GM23338 (cell line): ENCODE results near the gene RABGAP1L.

Experiments
- CREB1 ChIP-seq: fragments of 250-450 bp; sonication (Bioruptor Pico); IDR thresholded peaks from 2 replicates; pipeline ENCODE4 v1.5.0; 2020; ENCODE audit warnings: low read depth, mild to moderate bottlenecking, moderate library complexity
- EZH2 ChIP-seq: fragments of 200-600 bp; sonication (generic); IDR thresholded peaks from one replicate; pipeline ENCODE4 v1.8.0; 2017; ENCODE audit warnings: antibody characterized with exemption, mild to moderate bottlenecking, low read depth; ENCODE audit not compliant: unreplicated experiment
- EZH2phosphoT487 ChIP-seq: fragments of 200-600 bp; sonication (generic); IDR thresholded peaks from one replicate; pipeline ENCODE4 v1.8.1; 2018; ENCODE audit warnings: antibody characterized with exemption; ENCODE audit not compliant: unreplicated experiment
- JUNB ChIP-seq: IDR thresholded peaks from one replicate; pipeline ENCODE4 v1.6.1; 2016; ENCODE audit warnings: antibody characterized with exemption; ENCODE audit not compliant: unreplicated experiment
- NANOG ChIP-seq: IDR thresholded peaks from 2 replicates; pipeline ENCODE4 v1.6.1; 2016; ENCODE audit warnings: antibody characterized with exemption, borderline replicate concordance
- POLR2AphosphoS5 ChIP-seq: IDR thresholded peaks from 2 replicates; pipeline ENCODE4 v1.6.1; 2016; ENCODE audit warnings: antibody characterized with exemption, low read depth
- REST ChIP-seq: IDR thresholded peaks from one replicate; pipeline ENCODE4 v1.6.1; 2018; ENCODE audit warnings: antibody characterized with exemption; ENCODE audit not compliant: unreplicated experiment
- STAT1 ChIP-seq: IDR thresholded peaks from one replicate; pipeline ENCODE4 v1.6.1; 2016; ENCODE audit warnings: antibody characterized with exemption; ENCODE audit not compliant: unreplicated experiment
- ZNF114 ChIP-seq: fragments of 250-450 bp; sonication (Bioruptor Pico); IDR thresholded peaks from 2 replicates; pipeline ENCODE4 v1.5.0; 2020; ENCODE audit warnings: mild to moderate bottlenecking, moderate library complexity
- ZNF331 ChIP-seq: fragments of 250-450 bp; sonication (Bioruptor Pico); IDR thresholded peaks from 2 replicates; pipeline ENCODE4 v1.5.0; 2020; ENCODE audit warnings: low read depth, mild to moderate bottlenecking, moderate library complexity
- TF ChIP-seq, protein P1 (sequence below), 2 experiments: fragments of 200-600 bp in 1 of 2; sonication (generic) in 1 of 2; conservative IDR thresholded peaks; 2 replicates each; pipeline versions ENCODE4 v1.5.1 to v1.6.1; 2016 to 2017; ENCODE audit warnings: antibody characterized with exemption in 2 of 2, low read depth in 2 of 2, mild to moderate bottlenecking in 2 of 2, moderate library complexity in 1 of 2
- TF ChIP-seq, protein P2 (sequence below): fragments of 250-450 bp; sonication (Bioruptor Pico); IDR thresholded peaks from 2 replicates; pipeline ENCODE4 v1.5.0; 2020; ENCODE audit warnings: mild to moderate bottlenecking, moderate library complexity

DNA sequence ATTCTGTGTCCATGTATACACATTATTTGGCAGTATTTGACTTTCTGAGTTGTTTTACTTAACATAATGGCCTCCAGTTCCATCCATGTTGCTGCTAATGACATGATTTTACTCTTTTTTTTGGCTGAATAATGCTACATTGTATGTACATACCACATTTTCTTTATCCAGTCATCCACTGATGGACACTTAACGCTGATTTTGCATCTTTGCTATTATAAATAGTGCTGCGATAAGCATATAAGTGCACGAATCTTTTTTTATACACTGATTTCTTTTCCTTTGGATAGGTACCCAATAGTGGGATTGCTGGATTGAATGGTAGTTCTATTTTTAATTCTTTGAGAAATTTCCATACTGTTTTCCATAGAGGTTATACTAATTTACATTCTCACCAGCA lies 544.0 kb downstream of the RABGAP1L start:
- TF ChIP-seq STAT1 (no peak), EZH2 (no peak), REST (no peak), POLR2AphosphoS5 (no peak), ZNF114 (no peak), EZH2phosphoT487 (no peak), ZNF331 (CRISPR knock-in tag) (no peak), CREB1 (CRISPR knock-in tag) (no peak), JUNB (no peak), NANOG (no peak)
- TF ChIP-seq, protein P1, sequence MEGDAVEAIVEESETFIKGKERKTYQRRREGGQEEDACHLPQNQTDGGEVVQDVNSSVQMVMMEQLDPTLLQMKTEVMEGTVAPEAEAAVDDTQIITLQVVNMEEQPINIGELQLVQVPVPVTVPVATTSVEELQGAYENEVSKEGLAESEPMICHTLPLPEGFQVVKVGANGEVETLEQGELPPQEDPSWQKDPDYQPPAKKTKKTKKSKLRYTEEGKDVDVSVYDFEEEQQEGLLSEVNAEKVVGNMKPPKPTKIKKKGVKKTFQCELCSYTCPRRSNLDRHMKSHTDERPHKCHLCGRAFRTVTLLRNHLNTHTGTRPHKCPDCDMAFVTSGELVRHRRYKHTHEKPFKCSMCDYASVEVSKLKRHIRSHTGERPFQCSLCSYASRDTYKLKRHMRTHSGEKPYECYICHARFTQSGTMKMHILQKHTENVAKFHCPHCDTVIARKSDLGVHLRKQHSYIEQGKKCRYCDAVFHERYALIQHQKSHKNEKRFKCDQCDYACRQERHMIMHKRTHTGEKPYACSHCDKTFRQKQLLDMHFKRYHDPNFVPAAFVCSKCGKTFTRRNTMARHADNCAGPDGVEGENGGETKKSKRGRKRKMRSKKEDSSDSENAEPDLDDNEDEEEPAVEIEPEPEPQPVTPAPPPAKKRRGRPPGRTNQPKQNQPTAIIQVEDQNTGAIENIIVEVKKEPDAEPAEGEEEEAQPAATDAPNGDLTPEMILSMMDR (conservative IDR thresholded peaks at IDR 0.05; ENCODE audit: low read depth in 2 of 2): no peak
- TF ChIP-seq, protein P2, sequence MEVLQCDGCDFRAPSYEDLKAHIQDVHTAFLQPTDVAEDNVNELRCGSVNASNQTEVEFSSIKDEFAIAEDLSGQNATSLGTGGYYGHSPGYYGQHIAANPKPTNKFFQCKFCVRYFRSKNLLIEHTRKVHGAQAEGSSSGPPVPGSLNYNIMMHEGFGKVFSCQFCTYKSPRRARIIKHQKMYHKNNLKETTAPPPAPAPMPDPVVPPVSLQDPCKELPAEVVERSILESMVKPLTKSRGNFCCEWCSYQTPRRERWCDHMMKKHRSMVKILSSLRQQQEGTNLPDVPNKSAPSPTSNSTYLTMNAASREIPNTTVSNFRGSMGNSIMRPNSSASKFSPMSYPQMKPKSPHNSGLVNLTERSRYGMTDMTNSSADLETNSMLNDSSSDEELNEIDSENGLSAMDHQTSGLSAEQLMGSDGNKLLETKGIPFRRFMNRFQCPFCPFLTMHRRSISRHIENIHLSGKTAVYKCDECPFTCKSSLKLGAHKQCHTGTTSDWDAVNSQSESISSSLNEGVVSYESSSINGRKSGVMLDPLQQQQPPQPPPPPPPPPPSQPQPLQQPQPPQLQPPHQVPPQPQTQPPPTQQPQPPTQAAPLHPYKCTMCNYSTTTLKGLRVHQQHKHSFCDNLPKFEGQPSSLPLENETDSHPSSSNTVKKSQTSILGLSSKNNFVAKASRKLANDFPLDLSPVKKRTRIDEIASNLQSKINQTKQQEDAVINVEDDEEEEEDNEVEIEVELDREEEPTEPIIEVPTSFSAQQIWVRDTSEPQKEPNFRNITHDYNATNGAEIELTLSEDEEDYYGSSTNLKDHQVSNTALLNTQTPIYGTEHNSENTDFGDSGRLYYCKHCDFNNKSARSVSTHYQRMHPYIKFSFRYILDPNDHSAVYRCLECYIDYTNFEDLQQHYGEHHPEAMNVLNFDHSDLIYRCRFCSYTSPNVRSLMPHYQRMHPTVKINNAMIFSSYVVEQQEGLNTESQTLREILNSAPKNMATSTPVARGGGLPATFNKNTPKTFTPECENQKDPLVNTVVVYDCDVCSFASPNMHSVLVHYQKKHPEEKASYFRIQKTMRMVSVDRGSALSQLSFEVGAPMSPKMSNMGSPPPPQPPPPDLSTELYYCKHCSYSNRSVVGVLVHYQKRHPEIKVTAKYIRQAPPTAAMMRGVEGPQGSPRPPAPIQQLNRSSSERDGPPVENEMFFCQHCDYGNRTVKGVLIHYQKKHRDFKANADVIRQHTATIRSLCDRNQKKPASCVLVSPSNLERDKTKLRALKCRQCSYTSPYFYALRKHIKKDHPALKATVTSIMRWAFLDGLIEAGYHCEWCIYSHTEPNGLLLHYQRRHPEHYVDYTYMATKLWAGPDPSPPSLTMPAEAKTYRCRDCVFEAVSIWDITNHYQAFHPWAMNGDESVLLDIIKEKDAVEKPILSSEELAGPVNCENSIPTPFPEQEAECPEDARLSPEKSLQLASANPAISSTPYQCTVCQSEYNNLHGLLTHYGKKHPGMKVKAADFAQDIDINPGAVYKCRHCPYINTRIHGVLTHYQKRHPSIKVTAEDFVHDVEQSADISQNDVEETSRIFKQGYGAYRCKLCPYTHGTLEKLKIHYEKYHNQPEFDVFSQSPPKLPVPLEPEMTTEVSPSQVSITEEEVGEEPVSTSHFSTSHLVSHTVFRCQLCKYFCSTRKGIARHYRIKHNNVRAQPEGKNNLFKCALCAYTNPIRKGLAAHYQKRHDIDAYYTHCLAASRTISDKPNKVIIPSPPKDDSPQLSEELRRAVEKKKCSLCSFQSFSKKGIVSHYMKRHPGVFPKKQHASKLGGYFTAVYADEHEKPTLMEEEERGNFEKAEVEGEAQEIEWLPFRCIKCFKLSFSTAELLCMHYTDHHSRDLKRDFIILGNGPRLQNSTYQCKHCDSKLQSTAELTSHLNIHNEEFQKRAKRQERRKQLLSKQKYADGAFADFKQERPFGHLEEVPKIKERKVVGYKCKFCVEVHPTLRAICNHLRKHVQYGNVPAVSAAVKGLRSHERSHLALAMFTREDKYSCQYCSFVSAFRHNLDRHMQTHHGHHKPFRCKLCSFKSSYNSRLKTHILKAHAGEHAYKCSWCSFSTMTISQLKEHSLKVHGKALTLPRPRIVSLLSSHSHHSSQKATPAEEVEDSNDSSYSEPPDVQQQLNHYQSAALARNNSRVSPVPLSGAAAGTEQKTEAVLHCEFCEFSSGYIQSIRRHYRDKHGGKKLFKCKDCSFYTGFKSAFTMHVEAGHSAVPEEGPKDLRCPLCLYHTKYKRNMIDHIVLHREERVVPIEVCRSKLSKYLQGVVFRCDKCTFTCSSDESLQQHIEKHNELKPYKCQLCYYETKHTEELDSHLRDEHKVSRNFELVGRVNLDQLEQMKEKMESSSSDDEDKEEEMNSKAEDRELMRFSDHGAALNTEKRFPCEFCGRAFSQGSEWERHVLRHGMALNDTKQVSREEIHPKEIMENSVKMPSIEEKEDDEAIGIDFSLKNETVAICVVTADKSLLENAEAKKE (CRISPR knock-in tag): no peak
